GM18517 (cell line): ENCODE results near the gene CERS6.
A peak's percentile ranks its signal among the peaks of the same experiment; 100 is the strongest.

Experiments used
- ATAC-seq: cut with Tn5 transposase; IDR thresholded peaks from one replicate; pipeline ENCODE4 v1.9.1; 2021; ENCODE audit warnings: mild to moderate bottlenecking, moderate library complexity; ENCODE audit not compliant: unreplicated experiment

The CERS6 gene

DNA sequence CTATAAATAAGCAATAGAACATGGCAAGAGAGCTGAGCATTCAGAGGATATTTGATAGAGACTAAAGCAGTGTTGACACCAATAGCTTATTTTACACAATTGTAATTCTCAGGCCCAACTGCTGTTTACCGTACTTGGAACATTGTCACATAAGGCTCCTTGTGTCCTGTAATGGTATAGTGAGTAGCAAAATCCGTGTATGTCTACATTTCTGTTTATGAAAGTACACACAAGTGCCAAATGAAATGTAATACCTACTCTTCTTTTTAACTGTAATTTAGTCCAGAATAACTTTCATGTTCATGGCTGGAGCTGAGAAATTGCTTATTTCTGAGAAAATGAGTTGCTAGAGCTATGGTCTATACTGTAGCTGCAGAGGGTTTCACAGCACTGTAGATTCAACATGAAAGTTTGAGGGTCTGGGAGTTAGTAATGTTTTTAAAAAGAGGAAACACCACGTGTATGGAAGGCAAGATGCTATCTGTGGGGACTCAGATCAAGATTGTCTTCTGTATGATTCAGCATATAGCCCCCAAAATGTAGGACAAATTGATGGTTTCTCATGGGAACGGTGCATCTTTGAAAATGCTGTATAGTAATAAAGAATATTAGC, 236.2 kb downstream of the CERS6 start:
- no peak for ATAC-seq

DNA sequence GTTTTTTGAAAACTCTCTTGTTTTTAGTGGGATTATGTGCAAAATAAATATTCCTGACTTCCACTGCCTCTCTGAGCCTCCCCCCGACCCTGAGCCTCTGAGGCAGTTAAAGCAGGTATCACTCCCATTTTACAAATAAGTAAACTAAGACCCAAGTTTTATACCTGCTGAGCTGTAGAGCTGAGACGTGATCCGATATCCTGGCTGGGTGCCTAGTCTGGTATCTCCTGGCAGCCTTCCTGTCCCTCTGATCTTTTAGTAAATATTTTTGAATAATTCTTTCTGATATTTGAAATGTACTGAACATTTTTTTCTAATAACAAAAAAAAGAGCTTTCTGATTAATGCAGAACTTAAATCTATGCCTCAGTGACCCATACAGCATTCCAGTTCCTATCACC, 238.1 kb downstream of the CERS6 start:
- ATAC-seq = no peak

DNA sequence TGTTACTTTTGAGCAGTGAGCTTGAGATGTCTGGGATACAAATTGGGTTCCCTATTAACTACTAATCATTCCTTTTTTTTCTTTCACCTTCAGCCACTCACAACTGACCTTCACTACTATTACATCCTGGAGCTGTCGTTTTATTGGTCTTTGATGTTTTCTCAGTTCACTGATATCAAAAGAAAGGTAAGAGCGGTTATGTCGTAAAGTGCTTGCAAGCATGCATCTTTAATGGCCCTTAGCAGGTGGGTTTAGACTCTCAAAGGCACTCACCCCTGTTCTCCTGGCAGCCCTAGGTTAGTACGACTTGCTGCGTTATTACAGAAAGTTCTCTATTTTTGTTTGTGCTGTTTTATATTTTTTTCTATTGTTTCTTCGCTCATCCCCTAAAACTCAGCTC, 238.8 kb downstream of the CERS6 start:
- ATAC-seq = no peak

DNA sequence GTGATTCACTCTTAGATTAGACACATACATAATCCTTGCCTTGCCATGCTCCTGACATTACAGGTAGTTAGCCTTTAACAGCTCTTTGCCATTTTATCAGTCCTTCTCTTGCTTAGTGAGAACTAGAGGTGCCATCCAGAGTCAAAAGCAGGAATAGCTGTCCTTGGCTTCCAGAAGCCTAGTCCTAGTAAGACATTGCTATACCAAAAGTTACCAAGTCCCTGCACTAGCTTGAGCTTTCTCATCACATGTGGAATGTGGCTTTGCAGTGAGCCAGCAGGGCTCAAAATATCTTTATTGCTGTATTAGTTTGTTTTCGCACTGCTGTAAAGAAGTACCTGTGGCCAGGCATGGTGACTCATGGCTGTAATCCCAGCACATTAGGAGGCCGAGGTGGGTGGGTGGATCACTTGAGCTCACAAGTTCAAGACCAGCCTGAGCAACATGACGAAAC, 241.6 kb downstream of the CERS6 start:
- no peak for ATAC-seq

DNA sequence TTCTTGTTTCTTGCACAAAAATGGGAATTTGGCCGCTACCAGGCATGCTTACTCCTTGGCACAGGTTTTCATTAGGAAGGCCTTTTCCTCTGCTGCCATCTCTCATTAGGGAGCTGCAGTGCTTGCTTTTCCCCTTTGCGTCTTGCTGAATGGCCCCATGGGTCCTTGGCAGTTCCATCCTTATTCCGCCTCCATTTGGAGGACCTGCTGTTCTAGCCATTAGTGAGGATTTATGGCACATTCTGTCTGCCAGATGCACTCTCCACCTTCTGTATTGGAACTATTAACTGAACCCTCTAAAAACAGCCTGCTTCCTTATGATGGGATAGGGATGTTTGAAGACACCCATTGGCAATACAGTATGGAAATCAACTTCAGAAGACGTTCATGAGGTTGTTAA, 242.9 kb downstream of the CERS6 start:
- no peak for ATAC-seq

DNA sequence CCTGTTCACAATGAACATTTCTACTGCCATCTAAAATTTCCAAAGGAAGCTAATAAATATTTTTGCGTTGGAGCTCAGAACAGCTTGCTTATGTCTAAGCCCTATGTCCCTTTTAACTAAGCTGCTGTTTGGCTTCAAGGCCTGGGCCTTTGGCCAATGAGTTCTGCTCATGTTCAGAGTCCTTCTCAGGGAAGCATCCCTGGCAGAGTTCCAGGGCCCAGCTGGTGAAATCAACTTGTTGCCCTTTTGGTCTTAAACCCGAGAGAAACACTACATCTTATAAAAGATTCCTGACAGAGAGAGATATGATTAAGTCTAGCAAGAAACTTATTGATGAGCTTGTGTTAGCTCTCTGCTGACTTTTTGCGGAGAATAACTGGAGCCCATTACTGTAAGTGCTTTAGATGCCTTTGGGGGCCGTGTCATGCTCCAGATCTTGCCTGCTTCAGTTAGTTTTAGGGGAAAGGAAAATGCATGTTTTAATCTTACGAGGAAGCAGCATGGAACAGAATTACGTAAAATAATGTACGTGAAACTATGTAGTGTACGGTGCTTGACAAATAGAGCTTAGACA, 243.9 kb downstream of the CERS6 start:
- ATAC-seq = no peak

DNA sequence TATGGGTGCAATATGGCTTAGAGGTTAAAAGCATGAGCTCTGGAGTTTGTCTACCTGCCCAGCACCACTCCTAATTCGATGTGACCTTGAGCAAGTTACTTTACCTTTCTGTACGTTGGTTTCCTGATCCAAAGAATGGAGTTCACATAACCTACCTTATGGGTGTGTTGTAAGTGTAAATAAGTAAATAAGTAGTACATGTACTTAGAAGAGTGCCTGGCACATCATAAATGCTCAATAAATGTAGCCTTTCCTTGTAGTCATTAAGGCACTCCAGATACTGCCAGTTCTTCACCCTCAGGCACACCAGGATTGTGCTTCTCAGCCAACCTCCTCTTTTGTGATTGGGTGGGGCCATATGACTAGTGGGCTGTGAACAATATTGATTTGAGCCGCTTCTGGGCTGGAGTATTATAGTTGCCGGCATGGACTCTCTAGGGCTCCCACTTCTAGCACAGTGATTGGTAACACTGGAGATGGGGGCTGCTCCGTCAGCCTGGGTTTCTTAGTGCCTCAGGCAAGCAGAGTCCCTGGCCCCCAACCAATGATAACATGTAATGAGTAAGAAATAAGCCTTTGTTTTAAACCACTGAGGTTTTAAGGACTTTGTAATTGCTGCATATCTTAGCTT, 244.7 kb downstream of the CERS6 start:
- no peak for ATAC-seq

DNA sequence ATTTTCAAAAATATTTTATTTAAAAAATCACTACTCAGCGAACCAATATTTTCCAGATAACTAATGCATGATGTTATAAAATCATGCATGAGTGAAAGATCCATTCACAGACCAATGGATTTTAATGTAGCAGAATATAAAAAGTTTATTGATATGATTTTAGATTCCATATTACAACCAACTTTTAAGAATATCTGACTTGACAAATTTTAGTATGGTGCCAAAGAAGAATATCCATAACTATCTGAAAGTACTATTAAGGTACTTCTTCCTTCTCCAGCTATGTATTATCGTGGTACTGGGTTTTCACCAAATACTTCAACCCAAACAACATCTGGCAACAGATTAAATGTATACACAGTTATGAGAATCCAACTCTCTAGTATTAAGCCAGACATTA, 246.5 kb downstream of the CERS6 start:
- ATAC-seq = no peak

DNA sequence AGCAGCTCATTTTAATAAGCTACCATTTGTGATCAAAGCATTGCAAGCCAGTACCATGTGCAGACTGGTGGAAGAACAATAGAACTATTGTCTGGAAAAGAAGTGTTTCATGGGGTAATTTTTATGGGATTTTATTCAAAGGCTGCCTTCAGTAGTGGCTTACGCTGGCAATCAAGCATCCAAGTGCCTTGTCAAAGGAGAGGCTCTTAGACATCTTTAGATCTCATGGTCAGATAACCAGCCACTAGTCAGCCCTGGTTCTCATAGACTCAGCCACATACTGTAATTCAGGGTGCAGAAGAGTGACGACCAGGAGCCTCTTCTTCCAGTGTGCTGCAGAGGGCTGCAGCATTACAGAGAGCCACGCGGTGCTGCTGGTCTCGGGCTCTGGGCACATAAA, 247.9 kb downstream of the CERS6 start:
- no peak for ATAC-seq

DNA sequence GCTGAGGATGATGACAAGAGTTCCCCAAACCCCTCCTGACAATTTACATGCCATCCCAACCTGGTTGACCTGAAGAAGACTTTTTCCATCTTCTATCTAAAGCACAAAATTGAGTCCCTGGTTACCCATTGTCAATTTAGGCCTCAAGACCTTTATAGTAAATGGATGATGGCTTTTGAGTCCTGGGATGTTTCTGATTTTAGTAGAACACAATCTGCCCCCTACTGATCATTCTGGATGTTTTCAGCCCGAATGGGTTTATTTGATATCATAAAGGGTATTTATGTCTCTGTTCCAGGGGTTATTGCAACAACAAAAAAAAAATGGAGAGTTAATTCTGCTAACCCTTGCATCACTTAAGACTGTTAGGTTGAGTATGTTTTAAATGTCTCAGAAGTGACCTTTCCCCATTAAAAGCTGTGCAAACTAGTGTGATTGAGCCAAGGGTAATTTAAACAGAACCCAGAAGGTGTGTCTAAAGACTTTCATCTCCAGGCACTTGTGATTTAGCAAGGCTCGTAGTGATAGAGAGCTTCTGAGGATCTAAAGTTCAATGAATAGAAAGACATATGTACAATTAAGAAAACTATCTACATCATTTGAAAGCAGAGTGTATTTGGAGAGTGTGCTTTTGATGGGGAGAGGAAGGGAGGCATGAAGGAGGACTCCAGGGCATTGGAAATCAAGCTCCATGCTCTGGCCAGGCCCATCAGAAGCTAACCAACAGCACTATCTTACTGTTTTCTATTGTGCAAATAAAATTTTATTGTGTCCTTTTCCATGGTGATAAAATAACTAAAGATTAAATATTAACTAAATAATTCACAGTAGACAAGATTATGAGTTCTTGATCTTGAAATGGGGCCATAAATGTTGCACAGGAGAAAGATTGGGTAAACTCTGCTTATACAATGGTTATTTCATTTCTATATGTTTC, 249.7 kb downstream of the CERS6 start:
- ATAC-seq = no peak

DNA sequence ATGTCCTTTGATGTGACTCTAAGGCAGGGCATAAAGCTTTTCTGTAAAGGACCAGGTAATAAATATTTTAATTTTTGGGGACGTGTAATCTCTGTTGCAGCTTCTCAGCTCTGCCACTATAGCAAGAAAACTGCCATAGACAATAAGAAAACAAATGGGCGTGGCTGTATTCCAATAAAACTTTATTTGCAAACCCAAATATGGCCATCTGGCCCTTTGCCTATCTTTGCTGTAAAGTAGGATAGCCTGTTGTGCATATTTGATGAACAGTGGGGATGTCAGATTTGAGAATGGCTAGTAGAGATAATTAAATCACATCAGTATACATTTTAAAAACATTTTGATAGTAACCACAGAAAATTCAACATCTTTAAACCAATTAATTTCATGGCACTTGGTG, 250.7 kb downstream of the CERS6 start:
- no peak for ATAC-seq

DNA sequence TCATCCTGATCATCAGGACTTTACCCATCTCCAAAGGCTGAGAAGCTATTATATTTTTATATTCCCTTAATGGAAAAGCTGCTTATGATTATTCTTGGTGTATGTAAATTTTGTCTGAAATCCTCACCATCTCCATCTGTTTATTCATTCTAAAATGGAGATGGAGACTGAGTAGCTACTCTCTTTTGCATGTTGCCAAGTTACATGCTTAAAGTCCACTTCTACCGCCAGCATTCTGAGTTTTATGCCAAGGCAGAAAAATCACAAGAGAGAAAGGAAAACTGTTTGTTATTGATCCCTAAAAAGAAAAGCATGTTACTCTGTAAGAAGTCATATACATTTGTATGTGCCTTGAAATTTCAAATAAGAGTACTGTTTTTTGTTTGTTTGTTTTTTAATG, 252.0 kb downstream of the CERS6 start:
- ATAC-seq = no peak

DNA sequence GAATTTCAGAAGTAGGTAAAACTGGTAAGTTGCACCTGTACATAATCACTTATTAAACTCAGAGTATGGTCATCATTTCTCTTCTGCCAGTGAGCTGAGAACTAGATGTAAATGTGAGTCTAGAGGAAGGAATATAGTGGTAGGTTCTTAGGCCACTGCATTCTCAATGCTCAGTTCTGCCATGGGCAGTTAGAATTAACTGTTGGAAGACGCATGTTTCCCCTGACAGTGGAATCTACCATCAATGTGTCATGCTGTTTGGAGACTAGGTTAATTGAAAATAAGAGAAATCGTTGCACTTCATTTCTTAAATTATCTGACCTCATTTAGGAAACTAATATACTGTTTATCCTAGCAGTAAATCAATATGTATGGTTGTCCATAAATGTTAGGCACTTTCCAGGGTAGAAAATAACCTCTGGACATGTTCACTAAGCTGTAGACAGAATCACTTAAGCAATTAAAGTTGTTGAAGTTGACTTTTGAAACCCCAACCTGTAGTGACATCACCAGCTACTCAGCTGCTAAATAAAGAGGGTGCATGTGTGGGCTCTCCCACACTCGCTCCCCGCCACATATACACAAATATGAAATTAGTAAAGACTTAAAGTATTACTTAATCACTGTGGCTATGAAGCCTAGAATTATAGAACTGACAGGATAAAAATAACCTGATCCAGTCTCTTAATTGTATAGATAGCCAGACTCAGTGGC, 254.8 kb downstream of the CERS6 start:
- ATAC-seq = no peak

DNA sequence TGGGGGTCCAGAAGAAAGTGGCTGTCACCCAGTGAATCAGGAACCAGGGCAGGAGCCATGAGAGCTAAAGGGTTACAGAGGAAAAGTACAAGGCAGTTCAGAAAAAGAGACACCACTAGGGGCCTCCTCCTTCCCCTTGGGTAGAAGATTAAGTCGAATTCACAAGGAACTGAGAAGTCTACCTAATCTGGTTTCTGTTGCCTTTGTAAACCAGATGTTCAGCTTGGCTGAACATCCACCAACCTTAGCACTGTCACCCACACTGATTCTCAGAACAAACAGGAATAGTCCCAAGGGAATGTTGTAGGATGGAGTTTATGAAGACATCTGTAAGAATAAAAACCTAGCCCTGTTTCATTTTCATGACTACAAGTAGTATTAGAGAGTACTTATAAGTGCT, 256.0 kb downstream of the CERS6 start:
- peak; percentile 100 for ATAC-seq

DNA sequence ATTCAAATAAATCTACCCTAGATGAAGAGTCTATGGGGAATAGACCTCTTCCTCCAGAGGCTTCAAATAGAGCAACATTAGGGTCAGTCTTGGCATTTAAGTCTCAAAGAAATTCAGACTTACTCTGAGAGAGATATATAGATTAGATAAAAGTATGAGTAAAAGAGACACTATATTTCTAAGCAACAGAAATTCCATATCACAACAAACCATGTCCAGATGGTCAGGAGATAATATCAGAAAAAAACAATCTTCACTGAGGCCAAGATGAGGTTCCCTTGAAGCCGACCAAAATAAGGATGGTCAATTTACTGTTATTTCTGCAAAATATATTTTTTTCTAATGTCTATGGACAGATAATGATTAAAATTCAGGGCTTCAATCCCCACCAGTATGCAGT, 257.3 kb downstream of the CERS6 start:
- ATAC-seq = no peak

DNA sequence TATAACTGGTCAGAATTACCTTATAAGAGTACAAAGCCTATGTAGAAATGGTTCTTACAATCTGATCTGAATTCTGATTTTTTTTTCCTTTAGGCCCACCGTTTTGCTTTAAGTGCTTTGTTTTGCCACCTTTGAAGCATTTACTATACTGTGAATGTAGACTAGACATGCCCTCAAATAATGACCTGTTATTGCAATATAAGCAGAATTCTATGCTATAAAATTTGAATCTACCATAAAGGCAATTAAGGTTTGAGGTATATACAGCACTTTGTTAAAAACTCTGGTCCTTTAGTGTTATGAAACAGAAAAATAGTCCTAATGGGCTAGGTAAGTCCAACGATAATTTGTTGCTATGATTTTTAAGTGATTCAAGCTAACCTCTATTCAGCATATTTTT, 259.8 kb downstream of the CERS6 start:
- ATAC-seq = no peak

DNA sequence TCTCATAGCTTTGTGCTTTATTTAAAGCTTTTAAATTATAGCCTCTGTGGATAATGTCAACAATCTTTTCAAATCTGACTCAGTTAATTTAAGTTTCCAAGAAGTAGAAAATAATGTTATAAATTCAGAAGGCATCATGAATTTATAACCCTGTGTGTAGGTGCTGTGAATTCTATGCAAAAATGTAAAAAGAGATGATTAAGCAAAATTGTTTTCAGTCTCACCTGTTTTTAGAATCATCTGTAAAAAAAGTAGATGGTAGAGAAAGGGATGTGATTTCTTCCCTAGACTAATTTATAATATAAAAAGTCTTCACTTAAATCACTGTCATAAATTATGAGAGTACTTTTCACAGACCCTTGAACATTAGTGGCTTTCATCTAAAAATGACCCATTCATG, 260.8 kb downstream of the CERS6 start:
- ATAC-seq = no peak

DNA sequence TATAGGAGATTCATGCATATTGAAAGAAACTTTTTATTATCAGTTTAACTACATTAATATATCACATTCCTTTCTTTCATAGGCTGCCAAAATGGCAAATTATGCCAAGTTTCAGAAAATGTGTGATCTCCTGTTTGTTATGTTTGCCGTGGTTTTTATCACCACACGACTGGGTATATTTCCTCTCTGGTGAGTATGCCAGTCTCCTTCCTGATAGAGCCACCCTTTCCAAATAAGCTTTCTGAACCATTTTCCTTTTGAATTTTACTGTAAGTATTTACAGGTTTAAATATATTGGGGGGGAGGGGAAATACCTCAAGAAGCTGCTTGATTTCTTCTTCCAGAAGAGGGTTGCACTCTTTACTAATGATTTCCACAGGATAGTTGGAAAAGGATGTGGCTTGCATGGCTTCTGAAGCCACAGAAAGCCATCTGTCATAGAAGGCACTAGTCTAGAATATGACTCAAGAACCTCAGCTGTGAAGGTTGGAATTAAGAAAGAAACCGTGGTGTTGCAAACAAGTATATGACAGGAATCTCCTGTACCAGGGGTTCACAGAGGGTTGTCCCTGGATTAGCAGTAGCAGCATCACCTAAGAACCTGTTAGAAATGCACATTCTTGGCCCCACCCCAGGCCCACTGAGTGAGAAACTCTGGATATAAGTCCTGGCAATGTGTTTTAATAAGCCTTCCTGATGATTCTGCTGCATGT, 261.9 kb downstream of the CERS6 start:
- no peak for ATAC-seq

DNA sequence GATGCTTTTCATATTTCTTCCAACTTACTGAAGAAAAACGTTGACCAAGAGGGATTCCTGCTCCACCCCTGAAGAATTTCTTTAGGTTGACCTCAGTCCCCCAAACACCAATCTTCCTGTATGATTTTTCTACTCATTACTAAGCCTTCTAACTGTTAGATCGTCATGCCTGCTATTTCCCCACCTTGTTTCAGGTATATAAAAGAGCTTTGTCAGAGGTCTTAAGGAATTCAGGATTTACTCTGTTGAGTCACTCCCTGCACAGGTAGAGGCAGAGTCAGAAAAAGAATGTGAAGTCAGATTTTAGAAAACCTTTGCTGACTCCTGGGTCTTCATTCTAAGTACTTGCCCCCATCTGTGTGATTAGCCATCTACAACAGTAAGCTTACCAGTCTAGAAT, 262.6 kb downstream of the CERS6 start:
- no peak for ATAC-seq

DNA sequence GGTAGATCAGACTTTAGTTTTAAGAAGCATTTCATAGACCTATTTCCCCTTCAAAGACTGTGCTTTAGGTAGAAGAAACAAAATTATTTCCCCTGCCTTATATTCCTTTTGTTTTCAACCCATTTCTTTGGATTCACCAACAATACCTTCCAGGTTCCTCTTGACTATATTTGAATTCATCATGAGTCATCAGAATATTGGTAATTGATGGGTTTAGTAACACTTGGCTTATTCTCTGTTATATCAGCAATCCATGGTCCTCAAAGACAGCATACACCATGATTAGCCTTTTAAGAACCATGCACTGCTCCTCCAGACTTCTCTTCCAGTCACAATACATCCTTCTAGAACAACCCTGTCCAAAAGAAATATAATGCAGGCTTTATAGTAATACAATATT, 263.4 kb downstream of the CERS6 start:
- ATAC-seq = no peak
